ENCODE measurements around the gene EVX2. TPM values are rescaled to one million over a fixed set of nuclear protein-coding genes. Genes with fewer than 3 reads are reported as not detected.
A peak's percentile ranks its signal among the peaks of the same experiment; 100 is the strongest.

Gene EVX2
- polyA plus RNA-seq, 1 of the 3 experiments (the other 2 are of a cell fraction), result not detected

GRCh38 chr2:176088048-176088936, 4.5 kb upstream of the EVX2 start:
- peaks cover 0 to 24% of the 10 kb centered on the region in 2 experiments; a peak in 1 of 4 replicates for H3K4me1 ChIP-seq (ENCODE audit: control insufficient read depth in 1 of 2, insufficient read depth in 2 of 2, low read depth in 1 of 2, low read length in 1 of 2)
- peak overlapping the region; percentile 40 to 52 for H3K4me3 ChIP-seq (ENCODE audit: low read depth in 2 of 2, low read length in 1 of 2)
- no peaks in the 10 kb centered on the region for H3K9me2 ChIP-seq
- no peak overlapping the region for H3K9ac ChIP-seq
- H3K9me3 ChIP-seq, result no peaks in the 10 kb centered on the region
- H3K4me2 ChIP-seq, result peak overlapping the region; percentile 66
- H3K36me3 ChIP-seq (replicated peaks in 1 of 2; ENCODE audit: control insufficient read depth in 1 of 2, insufficient read depth in 2 of 2, low read length in 1 of 2), result no peaks in the 10 kb centered on the region
- no peak for TF ChIP-seq IRF3 (IDR thresholded peaks at IDR 0.05; ENCODE audit: low read depth, low read length)
- TF ChIP-seq CTCF (IDR thresholded peaks at IDR 0.05), result peak; percentile 78
- peak; percentile 51 for TF ChIP-seq SMC3 (IDR thresholded peaks at IDR 0.05; ENCODE audit: low read depth, low read length)
- TF ChIP-seq RAD21 (IDR thresholded peaks at IDR 0.05; ENCODE audit: low read length), result peak; percentile 75
- no peak for TF ChIP-seq ELF1 (IDR thresholded peaks at IDR 0.05)
- TF ChIP-seq USF2 (IDR thresholded peaks at IDR 0.05; ENCODE audit: borderline replicate concordance, low read depth, low read length), result no peak
- no peak for TF ChIP-seq USF1 (IDR thresholded peaks at IDR 0.05; ENCODE audit: borderline replicate concordance, low read depth)
- TF ChIP-seq MAX (IDR thresholded peaks at IDR 0.05; ENCODE audit: low read depth), result 0 out of 2 replicates have a peak, but pooled peaks have one; percentile 23
- TF ChIP-seq, protein P1, sequence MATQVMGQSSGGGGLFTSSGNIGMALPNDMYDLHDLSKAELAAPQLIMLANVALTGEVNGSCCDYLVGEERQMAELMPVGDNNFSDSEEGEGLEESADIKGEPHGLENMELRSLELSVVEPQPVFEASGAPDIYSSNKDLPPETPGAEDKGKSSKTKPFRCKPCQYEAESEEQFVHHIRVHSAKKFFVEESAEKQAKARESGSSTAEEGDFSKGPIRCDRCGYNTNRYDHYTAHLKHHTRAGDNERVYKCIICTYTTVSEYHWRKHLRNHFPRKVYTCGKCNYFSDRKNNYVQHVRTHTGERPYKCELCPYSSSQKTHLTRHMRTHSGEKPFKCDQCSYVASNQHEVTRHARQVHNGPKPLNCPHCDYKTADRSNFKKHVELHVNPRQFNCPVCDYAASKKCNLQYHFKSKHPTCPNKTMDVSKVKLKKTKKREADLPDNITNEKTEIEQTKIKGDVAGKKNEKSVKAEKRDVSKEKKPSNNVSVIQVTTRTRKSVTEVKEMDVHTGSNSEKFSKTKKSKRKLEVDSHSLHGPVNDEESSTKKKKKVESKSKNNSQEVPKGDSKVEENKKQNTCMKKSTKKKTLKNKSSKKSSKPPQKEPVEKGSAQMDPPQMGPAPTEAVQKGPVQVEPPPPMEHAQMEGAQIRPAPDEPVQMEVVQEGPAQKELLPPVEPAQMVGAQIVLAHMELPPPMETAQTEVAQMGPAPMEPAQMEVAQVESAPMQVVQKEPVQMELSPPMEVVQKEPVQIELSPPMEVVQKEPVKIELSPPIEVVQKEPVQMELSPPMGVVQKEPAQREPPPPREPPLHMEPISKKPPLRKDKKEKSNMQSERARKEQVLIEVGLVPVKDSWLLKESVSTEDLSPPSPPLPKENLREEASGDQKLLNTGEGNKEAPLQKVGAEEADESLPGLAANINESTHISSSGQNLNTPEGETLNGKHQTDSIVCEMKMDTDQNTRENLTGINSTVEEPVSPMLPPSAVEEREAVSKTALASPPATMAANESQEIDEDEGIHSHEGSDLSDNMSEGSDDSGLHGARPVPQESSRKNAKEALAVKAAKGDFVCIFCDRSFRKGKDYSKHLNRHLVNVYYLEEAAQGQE (IDR thresholded peaks at IDR 0.05; ENCODE audit: low read depth, low read length), result no peak
- TF ChIP-seq EZH2phosphoT487 (IDR thresholded peaks at IDR 0.05; ENCODE audit: borderline replicate concordance, low read depth), result peak; percentile 77; the same call in 1 of the 2 replicates
- TF ChIP-seq ZBTB33 (IDR thresholded peaks at IDR 0.05; ENCODE audit: borderline replicate concordance, low read depth), result no peak
- TF ChIP-seq FOXJ3 (CRISPR knock-in tag; IDR thresholded peaks at IDR 0.05), result no peak
- CTCF ChIA-PET, result interaction anchor here (0.6 to 13.5 kb wide), 46 partner anchors 8 to 1395 kb away, joined by 3 to 264 read pairs (median 4); partner anchors contain the start of genes HOXD10, HOXD11 and HOXD12
- no peak overlapping the region; the same call in 1 of the 2 replicates for H2AFZ ChIP-seq (ENCODE audit: low read depth)
- peak; percentile 86 for DNase-seq
- POLR2A ChIA-PET, result no interaction called here
- no peaks in the 10 kb centered on the region for H3F3A ChIP-seq (replicated peaks; ENCODE audit: insufficient read depth)
- no peaks in the 10 kb centered on the region for H3K79me2 ChIP-seq (ENCODE audit: insufficient read depth)
- H3K27ac ChIP-seq (ENCODE audit: low read depth in 2 of 2, low read length in 1 of 2), result no peak overlapping the region
- 8% methylated on average over 30 of the region's 49 CpGs for WGBS (ENCODE audit: low lambda C conversion rate)
- H3K27me3 ChIP-seq (ENCODE audit: insufficient read depth), result peaks cover 95% of the 10 kb centered on the region
- H4K20me1 ChIP-seq (ENCODE audit: insufficient read depth), result 0 out of 2 replicates have a peak, but pooled peaks cover 8% of the 10 kb centered on the region
